OCI-LY1 (cell line): ENCODE measurements around the gene SMYD1.

Source experiments
- CTCF ChIP-seq: fragments of 200-600 bp; sonication (generic), shearing (Covaris generic); IDR thresholded peaks from 2 replicates; pipeline ENCODE4 v1.5.1; 2017; ENCODE audit warnings: mild to moderate bottlenecking, antibody characterized with exemption, low read length, moderate library complexity, mixed read lengths
- EZH2 ChIP-seq: fragments of 200-600 bp; sonication (generic), shearing (Covaris generic); IDR thresholded peaks from 2 replicates; pipeline ENCODE4 v1.8.0; 2017; ENCODE audit warnings: borderline replicate concordance, mixed run types, mild to moderate bottlenecking, antibody characterized with exemption, low read length, moderate library complexity, mixed read lengths

DNA sequence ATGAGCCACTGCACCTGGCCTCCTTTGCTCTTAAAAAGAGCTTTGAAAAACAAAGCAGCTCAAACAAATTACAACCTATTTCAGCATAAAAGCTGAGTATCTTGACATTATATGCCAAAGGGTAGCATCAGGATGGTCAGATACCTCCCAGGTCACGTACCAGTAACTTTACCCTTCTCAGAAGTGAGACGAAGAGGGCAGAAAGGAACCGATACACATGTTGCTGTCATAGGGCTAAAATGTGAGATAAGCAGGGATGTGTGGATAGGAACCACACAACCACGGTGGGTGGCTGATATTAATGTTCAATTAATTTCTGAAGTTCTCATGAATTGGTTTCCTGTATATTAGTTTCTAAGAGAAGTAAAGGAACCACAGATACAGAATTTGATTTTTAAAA lies 38.7 kb upstream of the SMYD1 start:
- TF ChIP-seq CTCF (no peak), EZH2 (no peak)
